ENCODE results near the gene PTPRN. TPM values are rescaled to one million over a fixed set of nuclear protein-coding genes. Genes with fewer than 3 reads are reported as not detected.
"Not testable (repeated sequence)": the region's sequence is repeated elsewhere in the genome, so short reads cannot be mapped to it uniquely, and the experiment has no call there.

The PTPRN gene
- total RNA-seq, 1 experiment from 2014 or later, result 1.1 TPM

DNA sequence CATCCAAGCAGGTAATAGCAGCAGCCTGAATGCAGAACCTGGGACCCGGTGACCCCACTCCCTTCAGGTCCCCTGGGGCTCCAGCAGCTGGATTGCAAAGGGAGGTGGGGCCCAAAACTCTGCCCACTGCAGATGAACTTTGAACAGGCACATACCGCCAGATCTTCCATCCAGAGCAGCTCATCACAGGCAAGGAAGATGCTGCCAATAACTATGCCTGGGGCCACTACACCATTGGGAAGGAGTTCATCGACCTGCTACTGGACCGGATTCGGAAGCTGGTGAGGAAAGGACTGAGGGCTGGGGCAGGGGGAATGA is 39.2 kb downstream of the PTPRN start:
- DNase-seq (ENCODE audit: low read depth), result no peak

DNA sequence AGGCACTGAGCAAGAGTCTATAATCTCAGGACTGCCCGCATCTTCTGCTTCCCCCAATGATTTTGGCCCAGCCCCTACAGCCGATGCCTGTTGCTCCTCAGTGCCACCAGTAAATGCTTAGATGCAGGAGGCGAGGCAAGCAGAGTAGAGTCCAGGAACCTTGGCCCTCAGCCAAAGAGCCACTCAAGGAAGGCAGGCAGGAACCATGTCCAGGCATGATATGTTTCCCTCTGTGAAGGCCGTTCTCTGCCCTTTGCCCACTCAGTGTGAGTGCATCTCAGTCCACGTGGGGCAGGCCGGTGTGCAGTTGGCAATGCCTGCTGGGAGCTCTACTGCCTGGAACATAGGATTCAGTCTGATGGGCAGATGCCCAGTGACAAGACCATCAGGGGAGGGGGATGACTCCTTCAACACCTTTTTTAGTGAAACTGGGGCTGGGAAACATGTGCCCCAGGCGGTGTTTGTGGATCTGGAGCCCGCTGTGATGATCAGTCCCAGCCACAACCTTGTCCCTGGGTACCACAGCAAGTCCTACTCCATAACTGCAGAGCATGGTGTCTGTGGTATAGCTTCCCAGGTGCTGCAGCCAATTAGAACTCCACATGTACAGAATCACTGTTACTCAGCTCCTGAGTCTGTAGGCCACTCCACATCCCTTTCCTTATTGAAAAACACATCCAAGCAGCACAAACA is 39.7 kb downstream of the PTPRN start:
- no peak for DNase-seq (ENCODE audit: low read depth)

DNA sequence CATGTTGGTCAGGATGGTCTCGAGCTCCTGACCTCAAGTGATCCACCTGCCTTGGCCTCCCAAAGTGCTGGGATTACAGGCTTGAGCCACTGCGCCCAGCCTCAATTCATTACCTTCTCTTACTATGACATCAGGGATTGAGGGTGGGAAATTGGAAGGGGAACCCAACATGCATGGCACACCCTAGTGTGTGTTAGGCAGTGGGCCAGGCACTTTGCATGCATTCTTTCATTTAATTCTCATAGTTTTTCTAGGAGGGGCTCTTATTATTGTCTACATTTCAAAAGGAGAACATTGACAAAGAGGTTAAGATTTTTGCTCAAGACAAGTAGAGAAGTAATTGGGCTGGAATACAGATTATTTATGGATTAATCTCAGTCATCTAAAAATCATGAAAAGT is 40.9 kb downstream of the PTPRN start:
- no peak for DNase-seq (ENCODE audit: low read depth)

GRCh38 chr2:219266886-219267285 is 42.3 kb downstream of the PTPRN start:
- DNase-seq (ENCODE audit: low read depth), result no peak

DNA sequence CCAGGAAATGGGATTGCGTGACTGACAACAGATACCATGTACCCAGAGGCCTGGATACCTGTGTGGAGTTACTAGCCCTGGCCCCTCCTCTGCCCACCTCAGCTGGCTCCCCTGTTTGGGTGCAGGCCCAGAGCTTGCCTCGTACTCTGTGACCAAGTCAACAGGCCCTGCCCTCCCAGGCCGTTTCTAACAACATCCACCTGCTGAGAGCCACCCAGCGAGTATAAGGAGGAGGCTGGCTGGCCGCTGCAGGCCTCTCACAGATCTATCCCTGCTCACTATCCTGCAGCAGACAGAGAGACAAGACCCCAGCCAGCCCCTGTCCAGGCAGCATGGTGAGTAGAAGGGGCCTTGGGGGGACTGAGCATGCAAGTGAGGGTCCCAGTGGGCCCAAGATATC is 43.0 kb downstream of the PTPRN start:
- no peak for DNase-seq (ENCODE audit: low read depth)

DNA sequence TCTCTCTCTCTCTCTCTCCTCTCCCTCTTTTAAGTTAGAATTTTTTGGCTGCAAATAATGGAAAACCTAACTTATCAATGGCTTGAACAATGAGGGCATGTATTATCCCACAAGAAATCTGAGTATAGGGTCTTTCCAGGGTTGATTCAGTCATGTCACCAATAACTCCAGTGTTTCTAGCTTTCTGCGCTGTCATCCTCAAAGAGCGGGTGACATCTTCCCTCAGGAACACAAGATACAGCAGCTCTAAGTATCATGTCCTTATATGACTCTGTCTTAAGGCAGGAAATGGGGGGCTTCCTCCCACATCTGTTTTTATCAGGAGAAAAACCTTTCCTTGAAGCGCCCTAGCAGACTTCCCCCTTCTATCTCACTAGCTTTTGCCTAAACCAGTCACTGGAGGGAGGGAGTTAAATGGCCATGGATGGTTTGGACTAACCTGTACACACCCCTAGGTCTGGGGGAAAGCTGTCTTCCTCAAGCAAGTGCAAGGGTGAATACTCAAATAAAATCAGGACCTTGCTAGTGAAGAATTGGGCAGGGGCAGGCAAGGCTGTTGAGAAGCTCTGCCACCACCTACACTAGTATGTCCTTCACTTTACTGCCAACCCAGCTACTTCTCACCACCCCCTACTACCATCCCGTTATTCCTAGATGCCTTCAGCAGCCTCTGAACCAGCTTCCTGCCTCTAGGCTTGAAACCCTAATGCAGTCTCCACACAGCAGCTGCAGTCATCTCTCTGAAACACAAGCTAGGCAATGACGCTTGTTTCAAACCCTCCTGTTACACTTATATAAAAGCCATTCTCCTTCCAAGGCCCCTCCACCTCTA is 48.0 kb downstream of the PTPRN start:
- no peak for DNase-seq (ENCODE audit: low read depth)

GRCh38 chr2:219258942-219259341 is 50.3 kb downstream of the PTPRN start:
- not testable (repeated sequence) for DNase-seq (ENCODE audit: low read depth)

GRCh38 chr2:219254590-219255201 is 54.5 kb downstream of the PTPRN start:
- peak; percentile 25 for DNase-seq (ENCODE audit: low read depth)

DNA sequence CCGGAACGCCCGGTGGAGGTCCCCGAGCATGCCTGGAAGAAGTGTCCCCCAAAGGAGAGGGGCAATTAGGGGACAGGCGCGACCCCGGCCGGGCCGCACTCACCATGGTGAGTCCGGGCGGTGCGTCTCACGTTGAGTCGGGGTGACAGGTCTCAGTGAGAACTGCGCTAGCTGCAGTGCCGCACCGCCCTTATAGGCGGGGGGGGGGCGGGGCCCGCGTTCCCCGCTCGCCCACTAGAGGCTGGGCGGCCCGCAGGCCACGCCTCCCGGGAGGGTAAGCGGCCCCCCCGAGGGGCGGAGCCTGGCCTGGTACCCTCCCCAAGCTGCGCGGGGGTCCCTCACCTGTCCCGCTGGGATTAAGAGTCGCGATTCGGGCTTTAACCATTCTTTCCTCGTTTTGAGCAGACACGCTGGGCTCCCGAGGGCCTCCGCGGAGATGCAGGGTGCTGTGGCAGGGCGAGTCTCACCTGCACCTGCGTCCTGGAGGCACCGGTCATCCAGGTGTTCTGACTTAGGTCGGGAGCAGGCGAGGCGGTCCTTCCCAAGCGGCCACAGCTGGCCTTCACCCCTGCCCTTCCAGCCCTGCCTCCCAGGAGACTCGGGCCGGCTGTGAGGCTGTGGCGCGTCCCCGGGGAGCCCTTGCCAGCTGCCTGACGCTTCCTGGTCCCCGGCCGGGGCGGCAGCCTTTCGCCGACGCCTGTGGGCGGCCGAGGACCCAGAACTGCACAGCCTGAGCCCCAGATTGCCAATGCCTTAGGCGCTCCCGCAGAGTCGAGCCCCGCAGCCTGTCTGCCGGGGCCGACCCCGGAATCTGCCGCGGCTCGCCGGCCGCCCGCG is 55.2 kb downstream of the PTPRN start, which contains the start of gene TUBA4A:
Gene TUBA4A, minus strand, starts transcription at position 166 of the 837 bp plus-strand sequence. Its CDS starts 60 bp downstream, at position 106.
- peak; percentile 76 for DNase-seq (ENCODE audit: low read depth)

- DNase-seq (ENCODE audit: low read depth), result peak; percentile 79
These were observed 56.1 kb downstream of the PTPRN start, which contains the start of gene TUBA4B for GRCh38 chr2:219252900-219253752. Gene TUBA4B (plus strand): TSS chr2:219253243. CDS start chr2:219253408, 165 bp downstream.

GRCh38 chr2:219252570-219252899 is 56.7 kb downstream of the PTPRN start:
- no peak for DNase-seq (ENCODE audit: low read depth)

DNA sequence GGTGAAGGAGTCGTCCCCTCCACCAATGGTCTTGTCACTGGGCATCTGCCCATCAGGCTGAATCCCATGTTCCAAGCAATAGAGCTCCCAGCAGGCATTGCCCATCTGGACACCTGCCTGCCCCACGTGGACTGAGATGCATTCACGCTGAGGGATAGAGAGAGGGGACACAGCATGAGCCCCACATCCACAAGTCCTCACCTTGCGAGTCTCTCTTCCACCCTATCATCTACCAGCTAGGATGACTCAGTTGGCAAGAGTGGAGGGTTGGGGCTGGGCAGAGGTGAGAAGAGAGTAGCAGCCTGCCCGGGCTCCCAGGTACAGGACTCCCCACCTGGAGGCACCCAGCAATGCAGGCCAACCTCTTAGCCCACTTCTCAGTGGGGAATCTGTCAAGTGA is 57.1 kb downstream of the PTPRN start:
- peak; percentile 32 for DNase-seq (ENCODE audit: low read depth)

DNA sequence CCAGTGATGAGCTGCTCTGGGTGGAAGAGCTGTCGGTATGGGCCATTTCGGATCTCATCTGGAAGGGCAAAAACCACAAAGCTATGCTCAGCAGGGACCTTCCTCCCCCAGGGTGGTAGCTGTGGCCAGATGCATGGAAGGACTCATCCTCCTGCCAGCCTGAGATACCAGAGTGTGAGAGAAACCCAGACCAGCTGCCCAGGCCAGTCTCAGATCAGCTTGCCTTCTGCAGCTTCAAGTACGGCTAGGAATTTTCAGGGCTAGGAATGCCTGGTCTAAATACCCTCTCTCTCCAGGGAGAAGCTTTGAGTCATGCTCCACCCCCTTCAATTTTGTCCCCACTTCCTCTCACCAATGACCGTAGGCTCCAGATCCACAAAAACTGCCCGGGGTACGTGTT is 57.5 kb downstream of the PTPRN start:
- DNase-seq (ENCODE audit: low read depth), result peak; percentile 59

DNA sequence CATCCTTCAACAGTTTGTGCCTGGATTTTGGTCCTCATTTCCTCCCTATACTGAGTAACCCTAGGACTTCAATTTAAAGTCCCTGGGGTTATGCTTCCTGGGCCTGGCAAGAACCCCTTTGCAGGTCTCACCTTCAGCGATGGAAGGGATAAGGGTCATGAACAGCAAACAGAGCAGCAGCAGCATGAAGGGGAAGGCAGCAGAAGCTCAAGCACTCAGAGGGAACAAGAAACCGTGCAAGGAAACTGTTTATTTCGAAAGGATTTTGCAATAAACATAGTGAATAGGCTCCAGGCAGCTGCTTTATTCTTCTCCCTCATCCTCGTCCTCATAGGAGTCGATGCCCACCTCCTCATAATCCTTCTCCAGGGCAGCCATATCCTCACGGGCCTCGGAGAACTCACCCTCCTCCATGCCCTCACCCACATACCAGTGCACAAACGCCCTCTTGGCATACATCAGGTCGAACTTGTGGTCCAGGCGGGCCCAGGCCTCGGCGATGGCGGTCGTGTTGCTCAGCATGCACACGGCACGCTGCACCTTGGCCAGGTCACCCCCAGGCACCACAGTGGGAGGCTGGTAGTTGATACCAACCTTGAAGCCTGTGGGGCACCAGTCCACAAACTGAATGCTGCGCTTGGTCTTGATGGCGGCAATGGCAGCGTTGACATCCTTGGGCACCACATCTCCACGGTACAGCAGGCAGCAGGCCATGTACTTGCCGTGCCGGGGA is 59.0 kb downstream of the PTPRN start:
- no peak for DNase-seq (ENCODE audit: low read depth)

- DNase-seq (ENCODE audit: low read depth), result peak; percentile 92
These were observed 59.8 kb downstream of the PTPRN start for GRCh38 chr2:219249203-219249980.

DNA sequence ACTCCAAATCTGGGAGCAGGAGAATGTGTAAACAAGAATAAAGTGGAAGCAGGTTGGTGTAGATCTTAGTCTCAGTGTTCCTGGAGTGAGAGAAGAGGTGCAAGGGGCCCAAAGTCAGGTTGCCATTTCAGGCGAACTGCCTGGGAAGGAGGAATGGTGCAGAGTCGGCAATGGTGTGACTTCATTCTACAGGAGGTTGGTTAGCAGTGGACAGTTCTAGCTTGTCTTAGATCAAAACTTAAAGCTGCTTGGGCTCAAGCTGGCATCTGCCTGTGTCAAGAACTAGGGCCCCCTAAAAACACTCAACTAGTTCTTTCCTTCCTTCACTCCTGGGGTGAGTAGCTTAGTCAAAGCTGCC is 60.4 kb downstream of the PTPRN start:
- no peak for DNase-seq (ENCODE audit: low read depth)

GRCh38 chr2:219247678-219248642 is 61.2 kb downstream of the PTPRN start:
- no peak for DNase-seq (ENCODE audit: low read depth)

- no peak for DNase-seq (ENCODE audit: low read depth)
These were observed 62.6 kb downstream of the PTPRN start for GRCh38 chr2:219246559-219246958.

Measured in M059J (cell line).